HG03175 (cell line): ENCODE data around the gene SH3RF1.

ENCODE experiments used
- ATAC-seq: cut with Tn5 transposase; IDR thresholded peaks from one replicate; pipeline ENCODE4 v1.9.1; 2021; ENCODE audit warnings: mild to moderate bottlenecking, moderate library complexity; ENCODE audit not compliant: unreplicated experiment

The SH3RF1 gene

GRCh38 chr4:169142391-169142790 lies 128.4 kb downstream of the SH3RF1 start:
- no peak for ATAC-seq

GRCh38 chr4:169139021-169139420 lies 131.7 kb downstream of the SH3RF1 start:
- ATAC-seq = no peak

- no peak for ATAC-seq
These were observed 133.2 kb downstream of the SH3RF1 start for GRCh38 chr4:169137558-169137920.

GRCh38 chr4:169136796-169137557 lies 133.8 kb downstream of the SH3RF1 start:
- no peak for ATAC-seq

GRCh38 chr4:169136330-169136729 lies 134.4 kb downstream of the SH3RF1 start:
- ATAC-seq = no peak

GRCh38 chr4:169135776-169136175 lies 135.0 kb downstream of the SH3RF1 start:
- no peak for ATAC-seq

- ATAC-seq = no peak
These were observed 136.8 kb downstream of the SH3RF1 start for GRCh38 chr4:169133932-169134331.

GRCh38 chr4:169132561-169133305 lies 138.0 kb downstream of the SH3RF1 start:
- no peak for ATAC-seq

GRCh38 chr4:169131556-169132208 lies 139.1 kb downstream of the SH3RF1 start:
- no peak for ATAC-seq

GRCh38 chr4:169128902-169129301 lies 141.9 kb downstream of the SH3RF1 start:
- ATAC-seq = no peak

- ATAC-seq = no peak
These were observed 143.4 kb downstream of the SH3RF1 start for GRCh38 chr4:169127314-169127713.

- ATAC-seq = no peak
These were observed 146.1 kb downstream of the SH3RF1 start for GRCh38 chr4:169124661-169125060.

- no peak for ATAC-seq
These were observed 148.3 kb downstream of the SH3RF1 start for GRCh38 chr4:169122422-169122821.

GRCh38 chr4:169121861-169122382 lies 148.8 kb downstream of the SH3RF1 start:
- ATAC-seq = no peak

GRCh38 chr4:169120624-169121023 lies 150.1 kb downstream of the SH3RF1 start:
- no peak for ATAC-seq

- ATAC-seq = no peak
These were observed 151.2 kb downstream of the SH3RF1 start for GRCh38 chr4:169119536-169119935.

GRCh38 chr4:169117591-169118081 lies 153.1 kb downstream of the SH3RF1 start:
- no peak for ATAC-seq

- no peak for ATAC-seq
These were observed 154.4 kb downstream of the SH3RF1 start for GRCh38 chr4:169116270-169116901.

GRCh38 chr4:169115897-169116254 lies 154.9 kb downstream of the SH3RF1 start:
- no peak for ATAC-seq

- ATAC-seq = no peak
These were observed 155.4 kb downstream of the SH3RF1 start for GRCh38 chr4:169115144-169115896.
